K562 (cell line): Measurements from ENCODE around the gene SQOR. TPM values are rescaled to one million over a fixed set of nuclear protein-coding genes. Genes with fewer than 3 reads are reported as not detected.

Source experiments
- ATAC-seq: fragments of 200-7000 bp; cut with Tn5 transposase; 3 replicates; pipeline ENCODE4 v1.9.1; 2020; ENCODE audit warnings: moderate library complexity
- BruUV-seq: library from RNA; stranded (reverse); fragments of 400-500 nt; replicated peaks from 2 replicates; lab custom pipeline; 2021; lab: Mats Ljungman, UMichigan
- CTCF ChIA-PET: fragments of 300-600 bp; formaldehyde crosslinking; extraction: SDS; loops from one replicate; lab custom pipeline; 2021; ENCODE audit warnings: low intra/inter-chr PET ratio; lab: Yijun Ruan, JAX
- POLR2A ChIA-PET: fragments of 300-600, 350-650 bp; sonication (Branson Sonifier 250); formaldehyde crosslinking; extraction: SDS; loops from one replicate; lab custom pipeline; 2021; ENCODE audit warnings: antibody characterized with exemption, inconsistent platforms; lab: Yijun Ruan, JAX
- DNase-seq, 4 experiments: peaks; one replicate each; pipeline versions ENCODE4 v3.0.0 to v3.0.0-alpha.2; 2011 to 2018; ENCODE audit warnings: low spot score in 3 of 4, mixed read lengths in 3 of 4; ENCODE audit errors: extremely low read depth in 1 of 4
- FAIRE-seq: peaks from 2 replicates; lab custom pipeline; 2011; peaks lifted over from hg19 to GRCh38; lab: Jason Lieb, UNC
- H2AFZ ChIP-seq: 2 replicates; pipeline ENCODE4 v1.6.0; 2011; ENCODE audit warnings: low read depth, low read length, control low read depth, inconsistent platforms
- H3K27ac ChIP-seq: fragments of 200-600 bp; 3 replicates; pipeline ENCODE4 v1.8.0; 2011; ENCODE audit warnings: low read depth, mild to moderate bottlenecking, control low read depth, inconsistent platforms, low read length, moderate library complexity, mixed read lengths; ENCODE audit errors: extremely low read depth
- H3K27me3 ChIP-seq, 2 experiments: fragments of 300-600 bp in 1 of 2; 2 replicates in 1 of 2; 3 replicates in 1 of 2; pipeline versions ENCODE4 v1.6.0 to v1.8.0; 2011; ENCODE audit warnings: inconsistent platforms in 2 of 2, low read length in 2 of 2, mild to moderate bottlenecking in 1 of 2, mixed read lengths in 1 of 2, moderate library complexity in 1 of 2; ENCODE audit not compliant: control insufficient read depth in 2 of 2, insufficient read depth in 2 of 2
- H3K36me3 ChIP-seq: fragments of 300-600 bp; 3 replicates; pipeline ENCODE4 v1.8.0; 2011; ENCODE audit warnings: mild to moderate bottlenecking, low read length, inconsistent platforms; ENCODE audit not compliant: control insufficient read depth, insufficient read depth
- H3K4me1 ChIP-seq, 2 experiments: fragments of 200-600 bp in 1 of 2; replicated peaks in 1 of 2; 2 replicates in 1 of 2; 3 replicates in 1 of 2; pipeline versions ENCODE4 v1.5.1 to v1.8.0; 2011; ENCODE audit warnings: inconsistent platforms in 2 of 2, low read length in 2 of 2, mild to moderate bottlenecking in 1 of 2, mixed read lengths in 1 of 2, moderate library complexity in 1 of 2; ENCODE audit not compliant: control insufficient read depth in 2 of 2, insufficient read depth in 2 of 2
- H3K4me2 ChIP-seq: 2 replicates; pipeline ENCODE4 v1.6.1; 2011; ENCODE audit warnings: low read length, control low read depth, inconsistent platforms, mixed read lengths; ENCODE audit not compliant: insufficient read depth
- H3K4me3 ChIP-seq: fragments of 200-600 bp; sonication (generic), shearing (Covaris generic); 2 replicates; pipeline ENCODE4 v1.5.1; 2016; ENCODE audit warnings: control low read depth, inconsistent platforms
- H3K79me2 ChIP-seq: fragments of 200-600 bp; 3 replicates; pipeline ENCODE4 v1.8.0; 2011; ENCODE audit warnings: low read length, inconsistent platforms; ENCODE audit not compliant: control insufficient read depth, insufficient read depth
- H3K9ac ChIP-seq, 2 experiments: 2 replicates each; pipeline versions ENCODE4 v1.6.0 to v1.6.1; 2011; ENCODE audit warnings: low read depth in 2 of 2, low read length in 2 of 2, control low read depth in 1 of 2, inconsistent platforms in 1 of 2, mild to moderate bottlenecking in 1 of 2, mixed read lengths in 1 of 2; ENCODE audit not compliant: insufficient read depth in 1 of 2
- H3K9me1 ChIP-seq: one replicate; pipeline ENCODE4 v1.6.0; 2011; ENCODE audit warnings: inconsistent platforms, mild to moderate bottlenecking, low read length, moderate library complexity; ENCODE audit not compliant: control insufficient read depth, insufficient read depth
- H3K9me3 ChIP-seq: replicated peaks from 2 replicates; pipeline ENCODE4 v1.5.1; 2011; ENCODE audit warnings: low read depth, low read length, inconsistent platforms; ENCODE audit not compliant: control insufficient read depth, insufficient read depth
- H4K20me1 ChIP-seq: replicated peaks from 2 replicates; pipeline ENCODE4 v1.6.1; 2011; ENCODE audit warnings: low read length, inconsistent platforms, mixed read lengths; ENCODE audit not compliant: control insufficient read depth, insufficient read depth
- ARID1B ChIP-seq: fragments of 450-650 bp; IDR thresholded peaks from 2 replicates; pipeline ENCODE4 v1.6.1; 2016; ENCODE audit warnings: antibody characterized with exemption, mild to moderate bottlenecking, inconsistent platforms
- CC2D1A ChIP-seq: fragments of 450-650 bp; IDR thresholded peaks from 2 replicates; pipeline ENCODE4 v1.6.1; 2017; ENCODE audit warnings: mild to moderate bottlenecking
- HDAC3 ChIP-seq: fragments of 450-650 bp; IDR thresholded peaks from 2 replicates; pipeline ENCODE4 v1.6.1; 2018; ENCODE audit warnings: borderline replicate concordance, mild to moderate bottlenecking, moderate library complexity; ENCODE audit not compliant: partially characterized antibody
- NCOA4 ChIP-seq: fragments of 450-650 bp; IDR thresholded peaks from 2 replicates; pipeline ENCODE4 v1.6.1; 2018; ENCODE audit warnings: mild to moderate bottlenecking; ENCODE audit not compliant: partially characterized antibody
- NKRF ChIP-seq: fragments of 450-650 bp; IDR thresholded peaks from 2 replicates; pipeline ENCODE4 v1.6.1; 2016; ENCODE audit warnings: borderline replicate concordance
- NUFIP1 ChIP-seq: fragments of 450-650 bp; IDR thresholded peaks from 2 replicates; pipeline ENCODE4 v1.6.1; 2018; ENCODE audit not compliant: partially characterized antibody
- RBM22 ChIP-seq: fragments of 200-400 bp; formaldehyde crosslinking; IDR thresholded peaks from 2 replicates; pipeline ENCODE4 v1.6.1; 2018; ENCODE audit warnings: low read length, low read depth; ENCODE audit not compliant: poor library complexity, severe bottlenecking
- ZBTB33 ChIP-seq: sonication (generic); formaldehyde crosslinking; IDR thresholded peaks from 2 replicates; pipeline ENCODE4 v1.8.1; 2023; ENCODE audit warnings: mild to moderate bottlenecking, missing genetic modification reagents
- ZBTB34 ChIP-seq: fragments of 250-450 bp; sonication (Bioruptor Pico); IDR thresholded peaks from 2 replicates; pipeline ENCODE4 v1.8.0; 2021; ENCODE audit warnings: mild to moderate bottlenecking, moderate library complexity
- ZKSCAN3 ChIP-seq: fragments of 250-450 bp; sonication (Bioruptor Pico); IDR thresholded peaks from 2 replicates; pipeline ENCODE4 v1.4.0; 2020
- WGBS: fragments of 100-300 bp; shearing (Covaris generic); methylation state at CpG from one replicate; pipeline ENCODE4 v1.1.6; 2016; ENCODE audit warnings: low coverage, mixed read lengths; ENCODE audit not compliant: insufficient coverage; ENCODE audit errors: missing lambda C conversion rate; 5-methylcytosine and 5-hydroxymethylcytosine counted together
- in situ Hi-C: fragments of 300-500 bp; cut with MboI; formaldehyde crosslinking; loops from 4 replicates; pipeline ENCODE4 v1.15.0; 2018; ENCODE audit warnings: inconsistent platforms, mixed read lengths
- intact Hi-C: fragments of 100-400 bp; cut with micrococcal nuclease; formaldehyde crosslinking; loops from 2 replicates; pipeline ENCODE4 v1.14.2; 2022
- polyA plus RNA-seq, 8 experiments: library from polyadenylated mRNA; depleted of rRNA in 4 of 8; stranded (reverse) in 5 of 8; unstranded in 3 of 8; fragments of >200 nt; fragmentation: Nextera tagmentation in 2 of 8; fragmentation: Illumina TruSeq in 1 of 8; extraction: Ambion mirVana in 2 of 8; extraction: Trizol in 1 of 8; gene quantifications; 2 replicates each; pipeline versions ENCODE4 v1.2.1 to v1.2.3, GENCODE V29; 2011 to 2014; ENCODE audit warnings: inconsistent platforms in 1 of 8, missing spikeins in 1 of 8
- total RNA-seq, 7 experiments: library from RNA; depleted of rRNA in 6 of 7; stranded (reverse); fragments of >200 nt in 6 of 7; fragmentation: Illumina TruSeq in 2 of 7; extraction: Trizol in 2 of 7; gene quantifications; 2 replicates each; pipeline versions ENCODE4 v1.2.1 to v1.2.3, GENCODE V29; 2011 to 2021; ENCODE audit warnings: low replicate concordance in 1 of 7

SQOR gene
- total and polyA plus RNA-seq, 9 of the 15 experiments (the other 6 are each of a cell fraction or from before 2014, with no cell fraction given), result 0.32 to 1.6 (median 1.1) TPM

- ChIA-PET POLR2A (interaction anchor here (1.1 kb wide), 1 partner anchor 9 kb away, joined by 3 read pairs; no protein-coding TSS in a partner anchor), CTCF (no interaction called here)
- Histone ChIP-seq H3K4me1 (no peaks in the 10 kb centered on the region), H3K4me2 (no peak overlapping the region), H4K20me1 (no peaks in the 10 kb centered on the region), H3K9me3 (no peaks in the 10 kb centered on the region), H3K27me3 (peaks cover 3 to 18% of the 10 kb centered on the region in 2 experiments; a peak in 2 of 5 replicates), H3K9ac (no peak overlapping the region), H3K4me3 (no peak overlapping the region), H2AFZ (no peak overlapping the region), H3K9me1 (no peaks in the 10 kb centered on the region), H3K79me2 (no peaks in the 10 kb centered on the region), H3K27ac (no peak overlapping the region), H3K36me3 (no peaks in the 10 kb centered on the region)
- TF ChIP-seq NCOA4 (no peak), NKRF (no peak), NUFIP1 (no peak), CC2D1A (no peak), ZKSCAN3 (CRISPR knock-in tag) (no peak), ZBTB33 (CRISPR knock-in tag) (no peak), RBM22 (no peak), ARID1B (no peak), ZBTB34 (CRISPR knock-in tag) (no peak), HDAC3 (no peak)
- WGBS, result 3% methylated on average over 5 of the region's 5 CpGs
- intact Hi-C loops, result loop anchor here (5.0 kb wide), 1 partner anchor 48 kb away; no protein-coding TSS in a partner anchor
- in situ Hi-C loops, result no loop called here
- BruUV-seq, result no TSS peak
- FAIRE-seq (no peak), ATAC-seq (no peak), DNase-seq (no peak)
These were observed 35.3 kb downstream of the SQOR start for GRCh38 chr15:45670091-45670490.
